ENCODE results near the gene CORO1A.
"Not testable (repeated sequence)": the region's sequence is repeated elsewhere in the genome, so short reads cannot be mapped to it uniquely, and the experiment has no call there.

Gene CORO1A

DNA sequence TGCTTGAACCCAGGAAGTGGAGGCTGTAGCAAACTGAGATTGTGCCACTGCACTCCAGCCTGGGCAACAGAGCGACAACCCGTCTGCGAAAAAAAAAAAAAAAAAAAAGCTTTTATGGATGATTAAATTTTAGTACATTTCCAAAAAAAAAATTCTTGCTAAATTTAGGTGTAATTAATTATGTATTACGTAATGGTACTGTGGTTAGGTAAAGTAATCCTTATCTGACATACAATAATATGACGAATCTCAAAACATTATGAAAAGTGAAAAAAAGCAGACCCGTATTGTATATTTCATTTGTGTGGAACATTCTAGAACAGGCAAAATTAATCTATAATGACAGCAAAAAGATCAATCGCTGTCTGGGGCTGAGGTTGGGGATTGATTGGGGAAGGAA, 10.3 kb upstream of the CORO1A start:
- no peak for DNase-seq

DNA sequence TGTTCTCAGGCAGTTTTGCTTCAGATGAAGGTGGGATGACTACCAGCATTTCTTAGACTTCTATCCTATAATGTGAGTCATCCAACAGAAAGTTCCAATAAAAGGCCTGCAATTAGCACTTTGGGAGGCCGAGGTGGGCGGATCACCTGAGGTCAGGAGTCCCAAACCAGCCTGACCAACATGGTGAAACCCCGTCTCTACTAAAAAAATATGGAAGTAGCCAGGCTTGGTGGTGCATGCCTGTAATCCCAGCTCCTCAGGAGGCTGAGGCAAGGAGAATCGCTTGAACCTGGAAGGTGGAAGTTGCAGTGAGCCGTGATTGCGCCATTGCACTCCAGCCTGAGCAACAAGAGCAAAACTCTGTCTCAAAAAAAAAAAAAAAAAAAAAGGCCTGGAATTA, 6.5 kb upstream of the CORO1A start:
- not testable (repeated sequence) for DNase-seq

DNA sequence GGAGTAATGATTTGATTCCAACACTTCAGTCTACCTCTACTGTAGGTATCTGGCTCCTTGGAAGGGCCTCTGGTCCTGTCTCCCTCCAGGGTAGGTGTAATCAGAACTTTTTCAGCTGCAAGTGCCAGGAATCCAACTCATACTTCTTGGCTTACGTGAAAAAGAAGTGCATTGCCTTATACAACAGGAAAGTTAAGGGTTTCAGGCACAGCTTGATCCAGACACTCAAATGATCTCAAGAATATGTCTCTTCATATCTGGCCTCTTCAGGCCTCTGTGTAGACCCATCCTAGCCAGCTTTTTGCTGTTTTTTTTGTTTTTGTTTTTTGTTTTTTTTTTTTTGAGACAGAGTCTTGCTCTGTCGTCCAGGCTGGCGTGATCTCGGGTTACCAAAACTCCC, 4.2 kb upstream of the CORO1A start:
- no peak for DNase-seq

DNA sequence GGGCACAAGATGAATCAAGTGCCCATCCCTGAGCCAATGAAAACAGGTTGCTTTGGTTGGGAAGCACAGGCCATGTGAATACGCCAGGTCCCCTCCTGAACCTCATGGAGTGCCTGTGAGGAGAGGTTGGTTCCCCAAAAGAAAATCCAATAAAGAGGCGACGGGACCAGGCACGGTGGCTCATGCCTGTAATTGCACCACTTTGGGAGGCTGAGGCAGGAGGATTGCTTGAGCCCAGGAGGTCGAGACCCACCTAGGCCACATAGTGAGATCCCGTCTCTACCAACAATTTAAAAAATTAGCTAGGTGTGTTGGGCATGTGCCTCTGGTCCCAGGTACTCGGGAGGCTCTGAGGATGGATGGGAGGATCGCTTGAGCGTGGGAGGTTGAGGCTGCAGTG, 3.5 kb upstream of the CORO1A start:
- DNase-seq = no peak

DNA sequence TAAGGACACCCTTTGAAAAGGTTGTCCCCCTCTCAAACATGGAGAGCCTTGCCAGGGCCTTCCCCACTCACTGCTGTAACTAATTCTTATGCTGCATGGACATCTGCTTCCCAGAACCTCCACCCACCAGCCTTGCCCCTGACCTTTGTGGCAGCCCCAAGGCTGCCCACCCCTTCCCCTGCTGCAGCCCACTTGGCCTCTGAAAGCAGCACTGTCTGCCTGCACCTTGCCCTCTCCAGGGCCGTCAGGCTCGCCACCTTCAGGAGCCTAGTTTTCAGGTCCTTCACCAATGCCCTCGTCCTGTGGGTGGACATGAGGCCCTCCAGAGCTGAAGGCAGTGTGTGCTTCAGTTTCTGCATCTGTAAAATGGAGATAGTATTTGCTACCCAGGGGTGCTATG, 2.7 kb upstream of the CORO1A start:
- no peak for DNase-seq

DNA sequence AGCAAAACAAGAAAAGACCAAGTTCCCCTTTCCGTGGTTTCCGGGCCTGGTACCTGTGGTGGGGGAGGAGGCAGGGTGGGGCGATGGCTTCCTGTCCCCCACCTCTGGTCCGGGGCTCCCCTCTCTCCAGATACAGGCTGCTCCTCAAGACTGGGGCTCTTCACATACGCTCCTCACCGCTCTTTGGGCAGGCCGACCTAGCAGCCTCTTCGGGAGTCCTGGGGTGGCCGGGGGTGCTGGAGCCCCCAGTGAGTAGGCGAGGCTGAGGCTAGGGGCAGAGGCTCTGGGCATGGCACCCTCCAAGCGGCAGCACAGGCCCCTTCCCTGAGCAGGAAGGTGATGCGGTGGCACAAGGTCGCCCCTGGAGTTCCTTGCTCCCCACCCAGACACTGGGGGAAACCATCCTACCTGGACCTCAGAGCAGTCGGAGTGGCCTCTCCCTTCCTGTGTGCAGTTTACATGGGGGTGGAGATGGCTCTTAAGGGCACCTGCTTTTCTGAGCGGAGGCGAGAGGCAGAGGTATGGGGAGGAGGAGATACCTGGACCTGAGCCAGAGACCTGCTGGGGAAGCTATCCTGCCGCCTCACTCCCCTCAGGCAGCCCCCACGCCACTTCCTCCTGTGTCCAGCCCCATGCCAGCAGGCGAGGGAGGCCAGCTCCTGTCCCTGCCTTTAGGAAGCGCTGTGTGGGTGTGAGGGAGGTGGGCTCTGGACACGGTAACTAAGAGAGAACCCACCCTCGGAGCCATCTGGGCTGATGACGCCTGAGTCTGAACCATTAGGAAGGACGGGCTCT, 891 bp downstream of the CORO1A start:
- peak; percentile 67 for DNase-seq

DNA sequence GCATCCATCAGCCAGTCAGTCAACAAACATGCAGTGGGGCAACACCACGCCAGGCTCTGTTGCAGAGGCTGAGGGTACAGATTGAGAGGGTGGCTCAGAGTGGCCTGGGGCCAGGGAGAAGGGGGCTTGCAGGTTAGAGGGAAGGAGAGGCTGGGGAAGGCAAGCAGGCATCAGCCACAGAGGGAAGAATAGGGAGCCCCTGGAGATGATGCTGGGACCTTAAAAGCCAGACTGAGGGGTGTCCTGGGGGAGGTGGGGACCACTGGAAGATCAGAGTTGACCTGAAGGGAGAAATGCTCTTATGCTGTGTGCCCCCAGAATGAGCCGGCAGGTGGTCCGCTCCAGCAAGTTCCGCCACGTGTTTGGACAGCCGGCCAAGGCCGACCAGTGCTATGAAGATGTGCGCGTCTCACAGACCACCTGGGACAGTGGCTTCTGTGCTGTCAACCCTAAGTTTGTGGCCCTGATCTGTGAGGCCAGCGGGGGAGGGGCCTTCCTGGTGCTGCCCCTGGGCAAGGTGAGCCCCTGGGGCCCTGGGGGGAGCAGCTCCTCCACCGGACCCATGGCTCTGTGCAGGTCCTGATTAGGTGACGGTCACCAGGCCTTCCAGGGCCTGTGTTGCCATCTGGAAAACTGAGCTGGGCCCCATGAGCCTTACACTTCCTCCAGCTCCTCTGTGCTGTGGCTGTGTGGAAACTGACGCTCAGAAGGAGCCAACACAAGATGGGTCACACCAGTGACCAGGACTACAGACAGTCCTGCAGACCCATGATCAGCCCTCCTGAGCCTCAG, 1.7 kb downstream of the CORO1A start:
- no peak for DNase-seq

DNA sequence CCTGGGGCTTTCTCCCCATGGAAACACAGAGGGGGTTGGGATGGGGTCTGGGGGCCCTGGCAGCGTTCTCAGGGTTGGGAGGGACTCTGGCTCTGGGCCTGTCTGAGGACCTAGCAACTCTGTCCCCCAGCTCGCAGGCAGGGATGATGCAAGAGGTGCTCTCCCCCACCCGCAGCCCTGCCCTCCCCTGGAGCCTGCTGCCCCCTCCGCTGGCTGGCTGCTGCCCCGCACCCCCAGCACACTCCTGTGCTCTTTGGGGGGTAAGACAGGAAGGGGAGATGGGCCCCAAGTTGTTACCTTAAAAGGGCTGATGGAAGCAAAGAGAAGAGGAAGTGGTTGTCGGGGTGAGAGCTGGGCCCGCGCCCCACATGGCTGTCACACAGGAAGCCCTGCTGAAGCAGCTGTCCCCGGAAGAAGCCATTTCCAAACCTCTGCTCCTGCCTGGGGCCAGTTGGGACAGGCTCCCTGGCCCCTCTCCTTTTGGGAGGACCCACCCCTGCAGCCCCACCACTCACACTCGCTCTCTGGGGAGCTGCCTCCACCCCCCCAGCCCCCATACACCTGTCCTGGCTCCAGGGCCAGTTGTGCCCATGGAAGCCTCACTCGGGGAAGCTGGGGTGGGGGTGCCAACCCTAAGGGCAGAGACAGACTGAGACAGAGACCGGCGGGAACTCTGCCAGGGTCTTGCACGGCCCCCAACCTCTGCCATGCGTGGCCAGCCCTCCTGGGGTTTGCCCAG, 2.5 kb downstream of the CORO1A start:
- peak; percentile 71 for DNase-seq

DNA sequence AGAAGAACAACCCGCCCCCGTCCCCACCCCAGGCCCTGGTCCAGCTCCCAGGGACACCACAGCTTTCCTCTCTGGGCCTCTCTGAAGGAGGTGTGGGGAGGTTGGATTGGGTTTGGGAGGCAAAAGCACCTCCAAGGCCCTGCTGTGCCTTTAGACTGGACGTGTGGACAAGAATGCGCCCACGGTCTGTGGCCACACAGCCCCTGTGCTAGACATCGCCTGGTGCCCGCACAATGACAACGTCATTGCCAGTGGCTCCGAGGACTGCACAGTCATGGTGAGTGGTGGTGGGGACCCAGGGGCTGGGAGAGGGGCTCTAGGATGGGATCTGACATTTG, 3.0 kb downstream of the CORO1A start:
- DNase-seq = peak; percentile 4

DNA sequence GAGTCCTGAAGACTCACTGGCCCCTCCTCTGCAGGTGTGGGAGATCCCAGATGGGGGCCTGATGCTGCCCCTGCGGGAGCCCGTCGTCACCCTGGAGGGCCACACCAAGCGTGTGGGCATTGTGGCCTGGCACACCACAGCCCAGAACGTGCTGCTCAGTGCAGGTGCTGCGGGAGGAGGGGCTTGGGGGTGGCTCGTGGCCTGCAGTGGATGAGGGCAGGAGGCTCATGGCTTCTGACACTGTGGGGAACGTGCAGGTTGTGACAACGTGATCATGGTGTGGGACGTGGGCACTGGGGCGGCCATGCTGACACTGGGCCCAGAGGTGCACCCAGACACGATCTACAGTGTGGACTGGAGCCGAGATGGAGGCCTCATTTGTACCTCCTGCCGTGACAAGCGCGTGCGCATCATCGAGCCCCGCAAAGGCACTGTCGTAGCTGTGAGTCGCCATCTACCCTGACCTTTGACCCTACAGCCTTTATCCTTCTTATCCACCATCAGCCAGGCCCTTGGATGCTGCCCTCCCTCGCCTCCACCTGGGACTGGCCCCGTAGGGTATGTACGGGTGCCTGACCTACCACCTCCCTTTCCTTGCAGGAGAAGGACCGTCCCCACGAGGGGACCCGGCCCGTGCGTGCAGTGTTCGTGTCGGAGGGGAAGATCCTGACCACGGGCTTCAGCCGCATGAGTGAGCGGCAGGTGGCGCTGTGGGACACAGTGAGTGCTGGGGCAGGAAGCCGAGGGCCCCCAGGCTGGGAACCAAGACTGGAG, 3.6 kb downstream of the CORO1A start:
- DNase-seq = peak; percentile 89

DNA sequence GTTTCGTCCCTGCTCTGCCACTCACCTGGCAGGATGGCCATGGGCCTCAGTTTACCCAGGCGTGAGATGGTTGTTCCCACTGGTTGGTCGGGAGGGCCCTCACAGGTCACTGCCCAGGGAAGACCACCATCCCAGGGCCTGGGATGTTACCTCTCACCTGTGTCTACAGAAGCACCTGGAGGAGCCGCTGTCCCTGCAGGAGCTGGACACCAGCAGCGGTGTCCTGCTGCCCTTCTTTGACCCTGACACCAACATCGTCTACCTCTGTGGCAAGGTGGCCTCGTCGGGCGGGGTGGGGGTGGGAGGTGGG, 4.1 kb downstream of the CORO1A start:
- DNase-seq = no peak

DNA sequence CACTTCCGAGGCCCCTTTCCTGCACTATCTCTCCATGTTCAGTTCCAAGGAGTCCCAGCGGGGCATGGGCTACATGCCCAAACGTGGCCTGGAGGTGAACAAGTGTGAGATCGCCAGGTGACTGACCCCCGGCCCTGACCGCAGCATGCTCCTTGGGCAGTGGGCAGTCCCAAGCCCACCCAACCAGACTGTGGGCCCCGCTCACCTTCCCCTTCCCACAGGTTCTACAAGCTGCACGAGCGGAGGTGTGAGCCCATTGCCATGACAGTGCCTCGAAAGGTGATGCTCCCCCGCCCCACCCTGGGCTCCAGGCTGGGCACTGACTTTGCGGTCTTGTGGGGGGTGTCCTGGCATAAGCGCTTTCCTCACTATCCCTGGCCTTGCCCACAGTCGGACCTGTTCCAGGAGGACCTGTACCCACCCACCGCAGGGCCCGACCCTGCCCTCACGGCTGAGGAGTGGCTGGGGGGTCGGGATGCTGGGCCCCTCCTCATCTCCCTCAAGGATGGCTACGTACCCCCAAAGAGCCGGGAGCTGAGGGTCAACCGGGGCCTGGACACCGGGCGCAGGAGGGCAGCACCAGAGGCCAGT, 4.7 kb downstream of the CORO1A start:
- DNase-seq = no peak

DNA sequence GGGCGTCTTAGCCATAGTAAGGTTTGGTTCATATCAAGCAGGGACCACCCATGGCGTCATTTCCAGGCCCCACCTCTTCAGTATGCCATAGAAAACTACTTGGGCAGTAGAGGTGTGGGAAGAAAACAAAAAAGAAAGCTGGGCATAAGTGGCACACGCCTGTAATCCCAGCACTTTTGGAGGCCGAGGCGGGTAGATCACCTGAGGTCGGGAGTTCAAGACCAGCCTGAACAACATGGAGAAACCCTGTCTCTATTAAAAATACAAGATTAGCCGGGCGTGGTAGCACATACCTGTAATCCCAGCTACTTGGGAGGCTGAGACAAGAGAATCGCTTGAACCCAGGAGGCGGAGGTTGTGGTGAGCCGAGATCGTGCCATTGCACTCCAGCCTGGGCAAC, 7.8 kb downstream of the CORO1A start:
- not testable (repeated sequence) for DNase-seq

DNA sequence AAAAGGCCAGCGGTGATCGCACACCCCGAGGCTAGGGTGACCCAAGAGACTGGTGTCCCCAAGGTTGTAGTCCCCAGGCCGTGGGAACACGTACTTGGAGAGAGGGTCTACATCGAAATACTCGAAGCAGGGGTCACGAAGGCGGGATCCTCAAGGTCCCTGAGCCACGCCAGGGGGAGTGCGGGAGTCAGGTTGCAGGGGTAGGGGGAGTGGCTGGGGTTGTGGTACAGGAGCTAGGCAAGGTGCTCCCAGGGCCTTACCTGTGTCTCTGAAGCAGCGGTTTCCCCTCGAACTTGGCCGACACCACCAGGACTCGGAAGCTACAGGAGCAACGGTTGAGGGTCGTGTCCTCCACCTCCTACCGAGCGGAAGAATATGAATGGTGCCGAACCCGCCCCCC, 9.7 kb downstream of the CORO1A start:
- DNase-seq = not testable (repeated sequence)

DNA sequence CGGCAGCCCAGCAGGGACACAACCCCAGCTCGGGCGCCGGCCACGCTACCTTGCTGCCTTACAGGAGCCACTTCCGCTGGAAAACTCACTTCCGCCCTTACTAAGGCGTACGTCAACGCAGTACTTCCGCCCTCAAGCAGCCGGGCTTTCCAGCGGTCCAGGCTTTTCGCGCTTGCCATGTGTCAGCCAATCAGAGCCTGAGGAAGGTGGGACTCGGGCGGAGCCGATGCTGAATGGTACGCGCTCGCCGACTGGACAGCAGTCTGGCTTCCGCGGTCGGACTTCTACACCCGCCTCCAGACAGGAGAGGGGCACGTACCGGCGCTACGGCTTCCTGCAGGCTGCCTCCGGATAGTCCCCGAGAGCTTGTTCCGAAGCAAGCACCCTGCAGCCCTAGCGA, 10.2 kb downstream of the CORO1A start, which contains the start of the genes BOLA2B and SLX1A:
Gene BOLA2B (minus strand): TSS at position 52 of the 400 bp plus-strand sequence. CDS start 71 bp downstream, outside the sequence.
Gene SLX1A (plus strand): TSS at position 261 of the 400 bp plus-strand sequence. CDS start 210 bp downstream, outside the sequence.
- not testable (repeated sequence) for DNase-seq

DNA sequence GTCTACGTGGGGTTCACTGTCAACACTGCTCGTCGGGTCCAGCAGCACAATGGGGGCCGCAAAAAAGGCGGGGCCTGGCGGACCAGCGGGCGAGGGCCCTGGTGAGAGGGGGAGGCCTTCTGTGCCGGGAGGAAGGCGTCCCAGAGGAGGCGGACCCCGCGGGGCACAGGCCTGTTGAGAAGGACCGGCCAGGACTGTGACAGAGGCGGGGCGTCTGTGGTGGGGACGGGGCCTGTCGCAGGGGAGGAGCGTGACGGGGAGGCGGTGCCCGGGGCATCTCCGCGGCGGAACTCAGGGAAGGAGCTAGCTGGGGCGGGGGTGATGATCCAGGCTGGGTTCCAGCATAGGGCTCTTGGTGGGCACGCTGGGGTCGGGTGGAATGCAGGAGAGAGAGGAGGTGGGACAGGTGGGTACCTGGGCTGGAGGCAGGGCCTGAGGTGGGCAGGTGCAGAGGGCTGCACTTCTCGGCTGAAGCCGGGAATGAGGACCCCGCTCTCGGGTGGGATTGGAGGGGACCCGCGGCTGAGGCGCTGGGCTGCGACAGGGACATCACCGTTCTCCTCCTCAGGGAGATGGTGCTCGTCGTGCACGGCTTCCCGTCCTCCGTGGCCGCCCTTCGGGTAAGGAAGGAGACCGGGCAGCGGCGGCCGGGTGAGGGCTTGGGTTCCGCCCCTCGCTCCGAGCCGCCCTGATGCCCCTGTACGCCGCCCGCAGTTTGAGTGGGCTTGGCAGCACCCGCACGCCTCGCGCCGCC, 10.9 kb downstream of the CORO1A start:
- DNase-seq = not testable (repeated sequence)

DNA sequence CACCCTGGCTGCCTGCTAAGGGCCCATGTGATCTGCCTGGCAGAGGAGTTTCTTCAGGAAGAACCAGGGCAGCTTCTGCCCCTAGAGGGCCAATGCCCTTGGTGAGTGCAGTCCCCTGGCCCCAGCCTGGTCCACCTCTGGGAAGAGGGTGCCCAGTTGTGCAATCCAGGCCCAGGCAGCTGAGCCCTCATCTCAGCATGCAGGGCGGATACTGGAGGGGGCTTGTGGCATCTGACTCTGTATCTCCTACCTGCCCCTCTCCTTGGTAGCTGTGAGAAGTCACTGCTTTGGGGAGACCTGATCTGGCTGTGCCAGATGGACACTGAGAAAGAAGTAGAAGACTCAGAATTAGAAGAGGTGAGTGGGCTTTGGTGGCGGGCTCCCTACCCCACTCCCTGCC, 13.6 kb downstream of the CORO1A start:
- not testable (repeated sequence) for DNase-seq

DNA sequence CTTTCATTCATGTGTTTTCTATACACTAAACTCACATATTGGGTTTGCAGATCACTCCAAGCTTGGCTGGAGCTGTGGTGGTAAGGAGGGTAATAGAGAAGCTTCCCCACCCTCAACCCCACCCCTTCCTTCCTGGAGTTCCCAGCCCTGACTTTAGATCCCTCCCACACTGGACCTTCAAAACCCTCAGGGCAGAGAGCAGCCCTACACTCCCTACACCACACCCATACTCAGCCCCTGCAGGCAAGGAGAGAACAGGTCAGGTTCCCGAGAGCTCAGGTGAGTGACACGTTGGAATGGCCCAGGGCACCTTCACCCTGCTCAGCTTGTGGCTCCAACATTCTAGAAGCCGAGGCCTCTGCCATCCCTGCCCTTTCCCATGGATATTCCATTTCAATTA, 15.6 kb downstream of the CORO1A start, which contains the start of gene SULT1A3:
Gene SULT1A3 (plus strand): TSS at position 207 of the 400 bp plus-strand sequence. CDS start 1,474 bp downstream, outside the sequence.
- not testable (repeated sequence) for DNase-seq

DNA sequence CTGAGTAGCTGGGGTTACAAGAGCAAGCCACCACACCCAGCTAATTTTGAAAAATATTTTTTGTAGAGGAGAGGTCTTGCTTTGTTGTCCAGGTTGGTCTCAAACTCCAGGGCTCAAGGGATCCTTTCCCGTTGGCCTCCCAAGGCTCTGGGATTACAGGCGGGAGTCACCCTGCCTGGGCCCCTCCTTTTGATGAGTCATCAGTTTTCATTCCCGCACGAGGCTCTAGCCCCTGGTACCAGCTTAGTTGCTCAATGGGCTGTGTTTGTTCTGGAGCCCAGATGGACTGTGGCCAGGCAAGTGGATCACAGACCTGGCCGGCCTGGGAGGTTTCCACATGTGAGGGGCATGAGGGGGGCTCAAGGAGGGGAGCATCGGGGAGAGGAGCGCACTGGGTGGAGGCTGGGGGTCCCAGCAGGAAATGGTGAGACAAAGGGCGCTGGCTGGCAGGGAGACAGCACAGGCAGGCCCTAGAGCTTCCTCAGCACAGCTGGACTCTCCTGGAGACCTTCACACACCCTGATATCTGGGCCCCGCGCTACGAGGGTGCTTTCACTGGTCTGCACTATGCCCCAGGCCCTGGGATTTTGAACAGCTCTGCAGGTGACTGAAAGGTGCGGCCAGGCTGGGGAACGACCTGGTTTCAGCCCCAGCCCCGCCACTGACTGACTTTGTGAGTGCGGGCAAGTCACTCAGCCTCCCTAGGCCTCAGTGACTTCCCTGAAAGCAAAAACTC, 16.4 kb downstream of the CORO1A start:
- not testable (repeated sequence) for DNase-seq

DNA sequence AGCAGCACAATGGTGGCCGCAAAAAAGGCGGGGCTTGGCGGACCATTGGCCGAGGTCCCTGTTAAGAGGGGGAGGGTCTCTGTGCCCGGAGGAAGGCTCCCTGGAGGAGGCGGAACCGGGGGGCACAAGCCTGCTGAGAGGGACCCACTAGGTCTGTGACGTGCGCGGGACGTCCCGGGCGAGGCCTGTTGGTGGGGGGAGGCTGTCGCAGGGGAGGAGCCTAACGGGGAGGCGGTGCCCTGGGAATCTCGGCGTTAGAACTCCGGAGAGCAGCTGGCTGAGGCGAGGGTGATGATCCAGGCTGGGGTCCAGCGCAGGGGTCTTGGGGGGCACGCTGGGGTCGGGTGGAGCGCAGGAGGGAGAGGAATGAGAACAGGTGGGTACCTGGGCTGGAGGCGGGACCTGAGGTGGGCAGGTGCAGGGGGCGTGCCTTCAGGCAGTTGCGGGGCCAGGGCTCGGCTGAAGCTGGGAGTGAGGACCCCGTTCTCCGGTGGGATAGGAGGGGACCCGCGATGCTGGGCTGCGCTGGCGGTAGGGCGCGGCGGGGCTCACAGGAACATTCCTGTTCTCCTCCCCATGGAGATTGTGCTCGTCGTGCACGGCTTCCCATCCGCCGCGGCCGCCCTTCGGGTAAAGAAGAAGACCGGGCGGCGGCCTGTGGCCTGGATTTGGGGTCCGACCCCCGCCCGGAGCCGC, 22.3 kb downstream of the CORO1A start:
- DNase-seq = peak; percentile 1
